Activated CD8-positive, alpha-beta memory T cell treated with anti-CD3 and anti-CD28 coated beads for 4 hours (primary cell): ENCODE measurements around the gene SYT13.

ENCODE experiments used
- DNase-seq, 2 donors: peaks; one replicate each; pipeline ENCODE4 v3.0.0-alpha.2; 2020; ENCODE audit warnings: low read depth in 2 of 2

SYT13 gene

GRCh38 chr11:45218705-45219104 is 67.4 kb downstream of the SYT13 start:
- no peak for DNase-seq

GRCh38 chr11:45217991-45218390 is 68.2 kb downstream of the SYT13 start:
- no peak for DNase-seq

GRCh38 chr11:45216901-45217300 is 69.2 kb downstream of the SYT13 start:
- DNase-seq, result no peak

- no peak for DNase-seq
Measured at GRCh38 chr11:45216031-45216430, 70.1 kb downstream of the SYT13 start.

GRCh38 chr11:45215098-45215865 is 70.9 kb downstream of the SYT13 start:
- DNase-seq, result no peak

GRCh38 chr11:45213717-45214116 is 72.4 kb downstream of the SYT13 start:
- no peak for DNase-seq

GRCh38 chr11:45213316-45213665 is 72.8 kb downstream of the SYT13 start:
- DNase-seq, result no peak

GRCh38 chr11:45212566-45213315 is 73.4 kb downstream of the SYT13 start:
- DNase-seq, result no peak

GRCh38 chr11:45211732-45212131 is 74.4 kb downstream of the SYT13 start:
- DNase-seq, result no peak

- DNase-seq, result no peak
Measured at GRCh38 chr11:45210846-45211245, 75.3 kb downstream of the SYT13 start.

GRCh38 chr11:45209891-45210699 is 76.0 kb downstream of the SYT13 start:
- no peak for DNase-seq

- DNase-seq, result no peak
Measured at GRCh38 chr11:45209000-45209879, 76.9 kb downstream of the SYT13 start.

GRCh38 chr11:45208135-45208534 is 78.0 kb downstream of the SYT13 start:
- DNase-seq, result no peak

GRCh38 chr11:45205978-45206377 is 80.2 kb downstream of the SYT13 start:
- no peak for DNase-seq

- DNase-seq, result no peak
Measured at GRCh38 chr11:45204761-45205160, 81.4 kb downstream of the SYT13 start.

- no peak for DNase-seq
Measured at GRCh38 chr11:45193695-45194094, 92.4 kb downstream of the SYT13 start.
